A172 (cell line): Measurements from ENCODE around the gene ETS1. TPM values are rescaled to one million over a fixed set of nuclear protein-coding genes. Genes with fewer than 3 reads are reported as not detected.

Source experiments
- DNase-seq: peaks from one replicate; pipeline ENCODE4 v3.0.0-alpha.2; 2015; ENCODE audit warnings: low spot score
- total RNA-seq: library from RNA; depleted of rRNA; stranded (reverse); fragments of >200 nt; shearing (Covaris generic); gene quantifications from 2 replicates; pipeline ENCODE4 v1.2.3, GENCODE V29; 2014

The ETS1 gene
- total RNA-seq, 1 experiment from 2014 or later: 39.4 TPM

DNA sequence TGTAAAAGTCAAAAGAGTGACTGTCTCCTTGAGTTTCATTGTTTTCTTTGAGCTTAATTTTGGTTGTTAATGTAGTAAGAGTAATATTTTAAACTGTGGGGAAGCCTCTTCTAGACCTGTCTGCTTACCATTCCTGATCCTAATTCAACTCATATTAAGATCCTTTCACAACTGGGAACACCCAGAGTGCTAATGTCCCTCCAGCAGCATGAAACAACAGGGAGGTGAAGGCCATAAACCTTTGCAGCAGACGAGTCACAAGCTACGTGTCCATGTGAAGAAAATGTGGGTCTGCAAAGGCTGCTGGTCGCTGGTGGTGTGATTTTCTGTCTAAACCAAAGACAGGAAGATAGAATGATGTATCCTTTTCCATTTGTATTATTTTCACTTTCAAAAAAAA is 152.5 kb downstream of the ETS1 start:
- no peak for DNase-seq

DNA sequence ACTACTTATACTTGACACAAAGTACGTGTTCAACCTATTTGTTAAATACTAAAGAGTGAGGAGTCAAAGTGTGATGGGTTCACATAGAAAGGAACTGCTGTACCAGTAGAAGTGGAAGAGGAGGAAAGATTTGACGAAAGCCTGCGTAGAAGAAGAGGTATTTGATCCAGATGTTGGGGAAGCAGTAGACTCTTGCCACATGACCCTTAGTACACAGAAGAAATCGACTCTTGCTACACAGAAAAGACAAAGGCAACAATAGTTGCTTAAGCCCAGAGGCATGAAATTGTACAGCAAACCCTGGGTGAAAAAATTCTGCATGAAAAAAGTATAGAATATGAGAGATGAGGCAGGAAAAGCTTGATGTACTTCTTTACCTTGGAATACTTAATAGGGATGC is 152.9 kb downstream of the ETS1 start:
- DNase-seq: no peak

- no peak for DNase-seq
These were observed 154.4 kb downstream of the ETS1 start for GRCh38 chr11:128432926-128433325.

- no peak for DNase-seq
These were observed 155.4 kb downstream of the ETS1 start for GRCh38 chr11:128431931-128432330.

GRCh38 chr11:128428935-128429334 is 158.4 kb downstream of the ETS1 start:
- no peak for DNase-seq

GRCh38 chr11:128424851-128425285 is 162.5 kb downstream of the ETS1 start:
- DNase-seq: no peak

GRCh38 chr11:128424271-128424711 is 163.1 kb downstream of the ETS1 start:
- DNase-seq: no peak

- DNase-seq: no peak
These were observed 164.6 kb downstream of the ETS1 start for GRCh38 chr11:128422576-128423370.

DNA sequence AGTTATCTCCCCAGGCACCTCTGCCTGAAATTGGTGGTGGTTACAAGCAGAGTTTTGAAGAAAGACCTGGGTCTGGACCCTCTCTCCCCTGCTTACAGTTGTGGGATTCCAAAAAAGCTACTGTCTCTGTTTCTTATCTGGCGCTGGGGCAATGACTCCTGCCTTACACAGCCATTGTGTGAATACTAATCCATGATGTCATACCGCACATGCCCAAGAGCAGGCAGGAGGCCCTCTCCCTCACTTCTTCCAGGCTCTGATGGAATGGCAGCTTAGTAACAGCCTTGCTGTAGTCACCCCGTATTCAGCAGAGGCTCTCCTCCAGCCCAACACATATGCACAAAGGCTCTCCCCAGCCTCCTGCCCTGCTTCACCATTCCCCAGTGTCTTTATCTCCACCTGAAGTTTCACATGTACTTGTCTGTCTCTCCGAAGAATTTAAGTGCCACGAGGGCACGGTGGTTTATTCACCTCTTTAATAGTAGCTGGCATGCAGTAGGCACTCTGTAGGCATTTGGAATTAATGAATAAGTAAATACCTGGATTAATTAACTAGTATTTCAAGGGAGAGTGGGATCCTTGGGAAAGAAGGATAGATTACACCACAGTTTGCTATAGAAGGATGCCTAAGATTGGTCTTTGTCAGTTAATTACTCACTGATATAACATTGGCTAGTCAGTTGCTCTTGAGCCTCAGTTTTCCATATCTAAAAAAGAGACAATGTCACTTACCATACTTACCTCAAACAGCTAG is 165.6 kb downstream of the ETS1 start:
- peak; percentile 18 for DNase-seq

DNA sequence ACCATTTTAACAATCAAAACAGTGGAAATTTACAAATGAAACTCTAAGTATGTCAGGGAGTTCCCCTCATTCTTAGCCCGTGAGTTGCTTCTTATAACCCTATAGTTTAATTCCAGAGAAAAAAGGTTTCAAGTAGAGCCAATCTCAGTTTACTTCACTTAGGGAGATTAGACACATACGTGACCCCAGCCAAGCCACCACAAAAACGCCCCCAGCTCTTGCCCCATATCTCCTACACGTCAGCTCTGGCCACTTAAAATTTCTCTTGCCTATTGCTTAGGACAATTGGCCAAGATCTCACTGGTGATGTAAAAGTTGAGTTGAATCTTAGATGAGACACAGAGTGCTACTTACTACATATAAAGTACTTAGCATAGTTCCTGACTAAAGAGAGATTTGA is 166.4 kb downstream of the ETS1 start:
- peak; percentile 21 for DNase-seq

GRCh38 chr11:128420265-128420664 is 167.1 kb downstream of the ETS1 start:
- DNase-seq: no peak

DNA sequence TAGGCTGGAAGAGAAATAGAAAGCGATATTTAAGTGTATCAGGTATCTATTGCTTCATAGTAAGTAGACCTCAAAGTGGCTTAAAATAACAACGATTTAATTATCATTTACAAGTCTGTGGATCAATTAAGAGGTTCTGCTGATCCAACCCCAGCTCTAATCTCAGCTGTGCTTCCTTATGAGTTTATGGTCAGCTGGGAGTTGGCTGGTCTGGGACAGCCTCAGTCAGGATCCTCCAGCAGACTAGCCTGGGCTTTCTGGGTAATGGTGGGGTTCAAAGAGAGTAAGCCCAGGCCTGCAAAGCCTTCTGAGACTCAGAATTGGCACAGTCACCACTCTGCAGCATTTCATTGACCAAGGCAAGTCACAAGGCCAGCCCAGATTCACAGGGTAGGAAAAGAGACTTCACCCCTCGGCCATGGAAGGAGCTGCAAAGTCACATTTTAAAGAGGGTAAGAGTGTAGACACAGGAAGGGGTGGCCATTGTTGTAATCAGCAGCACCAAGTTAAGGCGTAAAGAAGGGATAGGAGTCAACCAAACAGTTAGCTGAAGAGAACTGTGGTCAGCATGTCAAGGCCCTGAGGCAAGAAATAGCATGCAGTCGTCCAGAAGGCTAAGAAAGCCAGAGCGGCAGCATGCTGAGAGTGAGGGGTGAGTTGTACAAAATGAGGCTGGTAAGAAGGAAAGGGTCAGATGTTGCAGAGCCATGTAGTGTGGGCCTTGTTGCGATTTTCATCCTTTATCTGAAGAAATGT is 168.2 kb downstream of the ETS1 start:
- DNase-seq: no peak

- peak; percentile 43 for DNase-seq
These were observed 169.6 kb downstream of the ETS1 start for GRCh38 chr11:128417607-128418324.

- no peak for DNase-seq
These were observed 170.4 kb downstream of the ETS1 start for GRCh38 chr11:128416976-128417375.

GRCh38 chr11:128415539-128415938 is 171.8 kb downstream of the ETS1 start:
- peak; percentile 14 for DNase-seq

DNA sequence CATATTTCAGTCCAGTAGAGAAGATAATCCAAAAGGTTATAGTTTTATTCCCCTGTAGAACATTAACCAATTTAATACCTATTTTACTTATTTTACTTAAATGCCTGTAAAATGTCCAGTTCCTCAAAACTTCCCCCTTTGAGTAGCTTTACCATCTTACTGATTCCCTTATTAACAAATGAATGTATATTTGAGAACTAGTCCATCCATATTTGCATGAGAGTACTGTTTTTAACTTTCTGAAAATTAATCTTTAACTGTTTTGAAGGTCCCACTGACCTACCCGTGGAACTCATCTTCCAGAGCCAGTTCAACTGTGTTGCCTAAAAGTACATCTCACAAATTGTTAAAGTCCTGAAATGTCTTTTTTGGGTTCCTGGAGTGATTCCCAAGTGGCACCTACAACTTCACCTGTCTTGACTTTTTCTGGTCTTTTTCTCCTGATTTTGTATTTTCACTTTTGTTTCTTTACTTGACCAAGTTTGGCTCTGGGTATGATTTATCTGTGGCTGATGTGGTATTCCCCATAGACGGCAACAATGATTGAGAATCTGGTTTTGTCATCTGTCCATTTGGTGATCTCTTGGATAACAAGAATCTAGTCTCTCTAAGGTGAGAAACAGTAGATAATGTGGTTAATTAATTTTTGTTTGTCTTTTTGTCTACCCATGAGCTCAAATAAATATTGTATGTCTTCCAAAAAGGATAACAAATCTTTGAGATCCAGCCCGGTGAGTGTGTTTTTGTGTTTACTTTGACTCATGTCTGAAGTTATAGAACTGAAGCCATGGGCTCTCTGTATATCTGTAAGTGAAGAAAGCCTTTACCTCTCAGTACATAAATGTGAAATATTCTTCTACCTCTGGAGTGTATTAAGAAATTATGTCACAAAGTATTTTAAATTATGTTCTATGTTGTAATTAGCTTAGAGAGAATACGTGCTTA is 174.2 kb downstream of the ETS1 start:
- no peak for DNase-seq

- DNase-seq: no peak
These were observed 175.5 kb downstream of the ETS1 start for GRCh38 chr11:128411812-128412211.

DNA sequence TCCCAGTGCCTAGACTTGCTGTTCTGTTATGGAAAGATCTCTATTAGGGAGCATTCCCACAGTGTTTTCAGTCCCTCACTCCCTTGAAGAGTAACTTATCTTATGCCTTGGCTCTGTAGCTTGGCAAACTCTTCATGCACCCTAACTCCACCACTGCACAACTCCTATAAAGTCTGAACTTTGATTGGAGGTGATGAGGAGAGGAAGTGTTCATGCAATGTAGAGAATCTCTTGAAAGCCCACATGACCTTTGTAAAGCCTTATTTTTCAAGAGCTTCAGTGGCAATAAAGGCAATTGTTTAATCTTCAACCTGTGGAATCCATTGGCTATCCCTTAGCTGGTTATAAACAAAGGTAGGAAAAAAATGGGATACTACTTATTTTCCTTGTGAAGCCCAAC is 176.2 kb downstream of the ETS1 start:
- no peak for DNase-seq

DNA sequence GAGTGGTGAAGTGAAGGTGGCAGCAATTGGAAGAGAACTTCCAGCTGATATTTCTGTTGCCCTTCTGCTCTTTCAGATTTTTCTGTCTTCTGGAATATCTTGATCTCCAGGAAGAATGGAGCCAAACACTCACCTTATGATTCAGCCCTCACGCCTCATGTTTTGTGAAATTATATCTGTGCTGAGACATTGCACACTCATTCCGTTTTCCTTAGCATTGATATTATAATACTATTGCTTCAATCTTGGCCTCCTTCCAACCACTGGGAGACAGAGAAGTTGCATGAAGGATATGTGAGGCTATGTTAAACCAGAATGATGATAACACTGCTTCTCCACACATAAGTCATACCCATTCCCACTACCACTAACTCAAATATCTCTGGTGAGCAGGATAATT is 177.9 kb downstream of the ETS1 start:
- DNase-seq: no peak
